Measurements from ENCODE around the gene NBEAL1.
"Not testable (repeated sequence)": the region's sequence is repeated elsewhere in the genome, so short reads cannot be mapped to it uniquely, and the experiment has no call there.

NBEAL1 gene

DNA sequence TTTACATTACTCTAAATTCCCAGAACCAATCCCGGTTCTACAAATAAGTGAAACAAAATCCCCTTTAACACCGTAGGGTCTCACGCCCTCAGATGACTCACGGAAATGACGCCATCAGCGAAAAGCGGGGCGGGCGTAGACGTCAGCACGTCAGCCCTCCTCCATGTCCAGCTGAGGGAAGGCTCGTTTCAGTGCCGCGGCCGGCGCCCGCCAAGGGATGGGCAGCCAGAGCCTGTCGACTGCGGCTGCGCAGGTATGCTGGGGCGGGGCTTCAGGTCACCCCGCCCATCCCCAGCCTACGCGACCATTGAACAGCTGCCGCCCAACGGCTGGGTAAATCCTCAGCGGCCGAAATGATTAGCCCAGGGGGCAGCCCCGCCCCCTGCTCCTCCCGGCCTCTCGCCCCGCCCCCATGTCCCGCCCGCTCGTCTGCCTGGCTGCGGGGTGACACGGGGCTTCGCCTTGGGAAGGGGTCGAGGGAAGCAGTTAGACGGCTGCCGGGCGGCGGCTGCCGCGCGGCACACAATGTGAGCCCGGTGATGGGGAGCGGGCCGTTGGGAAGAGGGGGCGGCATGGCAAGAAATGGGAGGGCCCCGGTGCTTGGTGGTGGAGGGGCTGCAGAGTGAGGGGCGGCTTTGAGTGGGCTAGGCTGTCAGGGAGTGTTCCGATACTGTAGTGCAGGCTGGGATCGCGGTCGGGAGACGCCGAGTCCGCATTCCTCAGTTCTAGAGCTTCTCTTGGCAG is at the start of gene NBEAL1:
Gene NBEAL1 (plus strand): TSS at position 420 of the 744 bp plus-strand sequence. CDS start 1,510 bp downstream, outside the sequence.
- DNase-seq (ENCODE audit: low read depth in 2 of 2) = peak; percentile 92 to 93

DNA sequence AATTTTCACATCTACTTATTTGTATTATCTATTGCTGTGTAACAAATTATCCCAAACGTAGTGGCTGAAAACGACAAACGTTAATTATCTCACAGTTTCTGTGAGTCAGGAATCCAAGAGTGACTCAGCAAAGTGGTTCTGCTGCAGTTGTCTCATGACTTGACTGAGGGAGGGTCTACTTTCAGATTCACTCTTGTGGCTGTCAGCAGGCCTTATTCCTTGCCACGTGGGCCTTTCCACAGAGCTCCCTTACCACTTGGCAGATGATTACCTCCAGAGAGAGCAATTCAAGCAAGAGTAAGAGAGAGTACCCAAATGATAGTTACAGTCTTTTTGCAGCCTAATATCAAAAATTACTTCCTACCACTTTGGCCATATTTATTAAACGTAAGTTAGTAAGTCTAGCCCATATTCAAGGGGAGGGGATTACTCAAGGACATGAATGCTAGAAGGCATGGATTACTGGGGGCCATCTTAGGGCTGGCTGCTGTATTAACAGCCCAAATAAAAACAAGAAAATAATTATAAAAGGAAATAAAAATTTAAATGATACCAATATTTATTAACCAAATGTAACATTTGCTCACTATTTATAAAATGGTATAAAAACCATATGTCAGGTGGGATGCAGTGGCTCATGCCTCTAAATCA is 48.7 kb upstream of the NBEAL1 start:
- no peak for DNase-seq (ENCODE audit: low read depth in 2 of 2)

DNA sequence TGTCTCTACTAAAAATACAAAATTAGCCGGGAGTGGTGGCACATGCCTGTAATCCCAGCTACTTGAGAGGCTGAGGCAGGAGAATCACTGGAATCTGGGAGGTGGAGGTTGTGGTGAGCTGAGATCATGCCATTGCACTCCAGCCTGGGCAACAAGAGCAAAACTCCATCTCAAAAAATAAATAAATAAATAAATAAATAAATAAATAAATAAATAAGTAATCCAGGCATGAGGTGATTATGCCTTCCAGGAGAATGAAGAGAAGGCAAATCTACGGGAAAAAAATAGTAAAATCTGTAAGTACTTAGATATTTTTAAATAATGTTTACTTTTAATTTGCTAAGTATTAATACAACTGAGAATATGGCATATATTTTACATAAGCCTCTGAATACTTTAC is 45.3 kb upstream of the NBEAL1 start:
- DNase-seq (ENCODE audit: low read depth in 2 of 2) = not testable (repeated sequence)

DNA sequence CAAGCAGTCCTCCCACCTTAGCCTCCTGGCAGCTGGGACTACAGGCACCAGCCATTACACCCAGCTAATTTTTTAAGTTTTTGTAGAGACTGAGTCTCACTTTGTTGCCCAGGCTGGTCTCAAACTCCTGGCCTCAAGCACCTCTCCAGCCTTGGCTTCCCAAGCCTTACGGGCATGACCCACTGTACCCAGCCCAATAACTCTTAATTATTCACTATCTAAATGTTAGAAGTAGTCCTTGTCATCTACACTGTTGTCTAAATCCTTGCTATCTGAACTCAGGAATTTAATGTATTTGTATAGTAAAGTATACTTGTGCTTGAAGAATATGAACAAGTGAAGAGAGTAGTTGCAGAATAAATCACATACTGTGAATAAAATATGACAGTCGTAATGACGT is 37.9 kb upstream of the NBEAL1 start:
- no peak for DNase-seq (ENCODE audit: low read depth in 2 of 2)

GRCh38 chr2:202982779-202983491 is 31.7 kb upstream of the NBEAL1 start:
- DNase-seq (ENCODE audit: low read depth in 2 of 2) = no peak

DNA sequence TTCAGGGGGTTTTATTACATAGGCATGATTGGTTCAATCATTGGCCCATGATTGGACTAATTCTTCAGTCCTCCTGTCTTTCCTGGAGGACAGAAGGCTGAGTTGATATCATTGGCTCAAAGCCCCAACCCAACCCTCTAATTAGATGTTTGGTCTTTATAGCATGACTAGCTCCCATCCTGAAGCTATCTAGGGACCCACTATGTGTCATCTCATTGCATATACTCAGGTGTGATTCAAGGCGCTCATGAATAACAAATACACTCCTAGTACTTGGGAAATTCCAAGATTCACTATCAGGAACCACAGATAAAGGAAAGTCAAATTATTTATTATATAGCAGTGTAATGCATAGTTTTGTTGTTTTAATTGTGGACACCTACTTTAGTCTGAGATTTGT is 24.9 kb upstream of the NBEAL1 start:
- DNase-seq (ENCODE audit: low read depth in 2 of 2) = no peak

GRCh38 chr2:202990501-202990900 is 24.2 kb upstream of the NBEAL1 start:
- DNase-seq (ENCODE audit: low read depth in 2 of 2) = no peak

DNA sequence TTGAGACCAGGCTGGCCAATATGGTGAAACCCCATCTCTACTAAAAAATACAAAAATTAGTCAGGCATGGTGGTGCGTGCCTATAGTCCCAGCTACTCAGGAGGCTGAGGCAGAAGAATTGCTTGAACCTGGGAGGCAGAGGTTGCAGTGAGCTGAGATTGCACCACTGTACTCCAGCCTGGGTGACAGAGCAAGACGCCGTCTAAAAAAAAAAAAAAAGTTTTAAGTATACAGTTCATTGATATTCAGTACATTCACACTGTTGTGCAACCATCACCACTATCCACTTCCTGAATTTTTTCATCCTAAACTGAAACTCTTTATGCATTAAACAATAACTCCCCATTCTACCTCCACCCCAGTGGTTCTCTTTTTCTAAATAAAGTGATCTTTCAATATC is 17.6 kb upstream of the NBEAL1 start:
- DNase-seq (ENCODE audit: low read depth in 2 of 2) = not testable (repeated sequence)

DNA sequence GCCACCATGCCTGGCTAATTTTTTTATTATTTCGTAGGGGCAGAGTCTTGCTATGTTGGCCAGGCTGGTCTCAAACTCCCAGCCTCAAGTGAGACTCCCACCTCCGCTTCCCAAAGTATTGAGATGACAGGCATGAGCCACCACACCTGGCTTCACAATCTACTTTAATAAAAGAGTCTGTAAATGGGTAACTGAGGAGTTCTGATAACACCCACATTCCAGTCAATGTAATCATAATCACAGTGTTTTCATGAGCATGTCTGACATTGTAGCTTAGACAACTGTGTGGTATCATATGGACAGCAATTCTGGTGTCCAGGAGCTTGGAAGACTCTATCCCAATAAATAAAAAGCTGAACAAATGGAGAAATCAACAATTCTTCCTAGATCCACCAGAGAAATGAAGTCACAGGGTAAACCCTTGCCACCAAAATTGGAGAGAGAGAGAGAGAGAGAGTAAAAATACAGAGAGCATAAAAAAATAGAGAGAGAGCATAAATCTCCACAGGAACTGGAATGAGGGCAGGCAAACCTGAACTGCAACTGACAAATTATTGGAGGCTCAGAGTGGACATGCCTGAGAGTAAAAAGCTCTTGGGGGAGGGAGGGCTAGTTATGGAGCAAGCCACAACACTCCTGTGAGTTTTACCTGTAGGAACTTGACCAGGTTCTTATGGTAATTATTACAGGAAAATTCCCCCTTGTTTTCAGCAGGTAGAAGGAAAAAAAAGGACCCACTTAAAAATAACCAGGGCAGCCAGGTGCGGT is 12.4 kb upstream of the NBEAL1 start:
- DNase-seq (ENCODE audit: low read depth in 2 of 2) = no peak

DNA sequence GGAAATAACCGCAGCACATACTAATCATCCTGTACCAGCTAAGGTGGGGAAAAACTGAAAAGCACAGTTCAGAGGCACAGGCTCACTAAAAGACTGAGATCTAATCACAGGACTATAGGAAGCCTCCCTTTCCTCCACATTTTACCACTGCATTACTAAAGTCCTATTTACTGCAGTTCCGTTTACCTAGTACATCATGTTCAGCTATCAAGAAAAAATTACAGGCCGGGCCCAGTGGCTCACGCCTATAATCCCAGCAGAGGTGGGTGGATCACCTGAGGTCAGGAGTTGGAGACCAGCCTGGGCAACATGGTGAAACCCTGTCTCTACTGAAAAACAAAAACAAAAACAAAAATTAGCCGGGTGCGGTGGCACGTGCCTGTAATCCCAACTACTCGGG is 11.0 kb upstream of the NBEAL1 start:
- DNase-seq (ENCODE audit: low read depth in 2 of 2) = no peak

GRCh38 chr2:203016716-203017115 is 2.0 kb downstream of the NBEAL1 start:
- DNase-seq (ENCODE audit: low read depth in 2 of 2) = no peak

DNA sequence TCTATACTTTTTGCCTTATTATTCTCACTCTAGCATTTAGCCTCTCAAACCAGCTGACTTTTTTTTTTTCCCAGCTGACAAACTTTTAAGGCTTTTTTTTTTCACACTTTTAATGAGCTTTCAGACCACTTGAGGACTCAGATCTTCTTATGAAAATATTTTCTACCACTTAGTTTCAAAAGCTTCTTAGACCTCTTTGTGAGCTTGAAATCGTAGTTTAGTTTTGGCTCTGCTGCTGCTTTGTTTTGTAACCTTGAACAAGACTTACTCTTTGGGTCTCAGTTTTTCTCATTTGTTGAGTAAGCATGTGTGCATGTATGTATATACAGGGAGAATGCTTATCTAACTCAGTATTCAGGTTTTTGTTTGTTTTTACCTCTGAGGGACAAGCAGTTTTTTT is 3.5 kb downstream of the NBEAL1 start:
- no peak for DNase-seq (ENCODE audit: low read depth in 2 of 2)

DNA sequence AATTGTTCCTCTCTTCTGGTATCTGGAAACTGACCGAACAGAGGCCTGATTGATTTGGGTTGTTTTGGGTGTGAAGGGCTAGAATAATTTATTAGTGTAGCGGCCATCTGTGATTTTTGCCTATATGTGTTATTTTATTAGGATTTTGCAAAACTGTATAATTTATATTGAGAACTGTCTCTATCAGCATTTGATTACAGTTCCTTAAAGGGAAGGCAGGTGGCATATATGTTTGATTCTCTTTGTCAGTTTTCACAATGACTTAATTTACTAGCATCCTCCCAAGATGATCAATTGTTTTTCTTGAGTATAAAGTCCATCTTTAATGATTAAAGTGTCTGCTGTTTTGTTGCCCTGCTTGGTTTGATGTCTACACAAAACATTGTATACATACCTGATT is 4.5 kb downstream of the NBEAL1 start:
- DNase-seq (ENCODE audit: low read depth in 2 of 2) = no peak

- DNase-seq (ENCODE audit: low read depth in 2 of 2) = no peak
Measured at GRCh38 chr2:203021991-203022390, 7.3 kb downstream of the NBEAL1 start.

GRCh38 chr2:203022751-203023150 is 8.1 kb downstream of the NBEAL1 start:
- no peak for DNase-seq (ENCODE audit: low read depth in 2 of 2)

GRCh38 chr2:203025592-203025991 is 10.9 kb downstream of the NBEAL1 start:
- no peak for DNase-seq (ENCODE audit: low read depth in 2 of 2)

GRCh38 chr2:203030545-203030944 is 15.9 kb downstream of the NBEAL1 start:
- no peak for DNase-seq (ENCODE audit: low read depth in 2 of 2)

DNA sequence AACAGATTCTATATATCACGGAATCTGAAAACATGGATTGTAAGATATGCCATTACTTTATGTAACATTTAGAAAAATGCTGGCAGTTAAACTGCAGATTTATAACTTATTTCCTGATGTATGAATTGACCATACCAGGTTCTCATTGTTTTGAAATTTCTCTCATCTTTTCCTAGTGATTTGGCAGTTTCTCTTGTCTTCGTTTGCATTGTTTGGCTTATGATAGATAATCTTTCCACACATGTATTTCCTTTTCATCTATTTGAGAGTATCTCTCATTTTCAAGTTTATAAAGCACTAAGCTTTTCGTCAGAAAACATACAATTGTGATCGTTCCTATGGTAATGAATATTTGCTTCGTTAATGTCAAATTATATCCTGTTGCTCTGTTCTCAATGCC is 16.3 kb downstream of the NBEAL1 start:
- no peak for DNase-seq (ENCODE audit: low read depth in 2 of 2)

DNA sequence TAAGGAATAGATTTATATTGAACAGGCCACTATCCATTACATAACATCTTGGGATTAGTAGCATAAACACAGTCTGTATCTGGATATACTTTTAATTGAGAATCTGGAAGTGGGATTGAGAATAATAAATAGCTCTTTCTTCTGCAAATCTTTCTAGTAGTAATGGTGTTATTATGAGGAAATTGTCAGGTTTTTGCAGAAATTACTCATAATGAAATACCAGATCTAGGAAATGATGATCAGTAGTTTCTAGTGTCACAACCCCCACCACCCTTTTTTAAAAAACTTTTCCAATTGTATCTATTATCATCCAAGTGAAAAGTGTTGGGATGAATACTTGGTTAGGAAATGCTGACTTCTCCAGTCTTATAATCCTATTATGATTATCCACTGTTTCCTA is 18.7 kb downstream of the NBEAL1 start:
- no peak for DNase-seq (ENCODE audit: low read depth in 2 of 2)

DNA sequence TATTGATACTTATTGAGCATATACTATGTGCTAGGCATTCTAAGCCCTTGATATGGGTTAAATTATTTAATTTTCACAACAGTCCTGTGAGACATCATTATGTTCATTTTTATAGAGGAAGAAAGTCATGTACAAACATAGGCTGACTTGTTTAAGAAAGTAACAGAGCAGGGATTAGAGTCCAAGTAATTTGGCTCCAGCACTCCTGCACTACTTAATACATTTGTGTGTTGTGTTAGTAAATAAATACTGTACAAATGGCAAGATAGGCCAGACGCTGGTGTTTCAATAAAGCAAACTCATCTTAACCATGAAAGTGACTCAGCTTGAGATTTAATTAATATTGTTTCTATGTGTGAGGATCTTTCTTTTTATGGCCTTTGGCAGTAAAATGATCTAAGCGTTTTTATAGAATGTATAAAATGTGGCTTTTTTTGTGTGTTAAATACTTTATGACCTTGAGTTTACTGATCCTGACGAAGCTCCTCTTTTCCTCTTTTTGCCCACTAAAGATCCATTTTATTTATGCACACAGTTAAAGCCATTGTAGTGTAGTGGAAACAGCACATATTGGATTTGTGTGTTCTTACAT is 21.3 kb downstream of the NBEAL1 start:
- no peak for DNase-seq (ENCODE audit: low read depth in 2 of 2)

GRCh38 chr2:203037026-203037425 is 22.4 kb downstream of the NBEAL1 start:
- no peak for DNase-seq (ENCODE audit: low read depth in 2 of 2)

DNA sequence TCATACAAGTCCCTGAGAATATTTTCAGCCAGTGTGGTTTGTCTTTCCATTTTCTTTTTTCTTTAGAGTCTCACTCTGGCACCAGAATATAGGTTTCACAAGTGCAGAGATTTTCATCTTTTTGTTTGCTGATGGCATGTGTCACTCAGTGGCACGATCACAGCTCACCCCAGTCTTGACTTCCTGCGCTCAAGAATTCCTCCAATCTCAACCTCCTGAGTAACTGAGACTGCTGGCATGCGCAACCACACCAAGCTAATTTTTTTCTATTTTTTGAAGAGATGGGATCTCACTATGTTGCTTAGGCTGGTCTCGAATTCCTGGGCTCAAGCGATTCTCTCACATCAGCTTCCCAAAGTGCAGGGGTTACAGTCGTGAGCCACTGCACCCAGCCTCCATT is 23.9 kb downstream of the NBEAL1 start:
- DNase-seq (ENCODE audit: low read depth in 2 of 2) = no peak

Measured in stimulated activated CD4-positive, alpha-beta T cell treated with anti-CD3 and anti-CD28 coated beads, Interleukin-1b, Interleukin-23, amount 100 ng/mL, for 4 hours (primary cell).